Fibroblast of lung (primary cell): ENCODE data around the gene DCST2.

ENCODE experiments used
- CTCF ChIP-seq, 2 donors: IDR thresholded peaks in 1 of 2; conservative IDR thresholded peaks in 1 of 2; 1 replicate in 1 of 2; 2 replicates in 1 of 2; pipeline ENCODE4 v1.5.1; 2011 to 2012; ENCODE audit warnings: low read length in 2 of 2, control low read depth in 1 of 2, inconsistent platforms in 1 of 2, low read depth in 1 of 2, mild to moderate bottlenecking in 1 of 2
- EZH2 ChIP-seq: IDR thresholded peaks from 2 replicates; pipeline ENCODE4 v1.5.1; 2012; ENCODE audit warnings: low read length, control low read depth, mild to moderate bottlenecking; ENCODE audit errors: missing control alignments

GRCh38 chr1:155068599-155068998, 35.0 kb upstream of the DCST2 start:
- TF ChIP-seq CTCF (conservative IDR thresholded peaks at IDR 0.05 in 1 of 2, IDR thresholded peaks at IDR 0.05 in 1 of 2; ENCODE audit: low read depth in 1 of 2, low read length in 2 of 2) (no peak), EZH2 (no peak)
